OCI-LY3 (cell line): ENCODE data around the gene NEDD4L.

ENCODE experiments used
- H2AFZ ChIP-seq: fragments of 200-600, 300-600 bp; shearing (Covaris generic); 2 replicates; pipeline ENCODE4 v1.6.0; 2014; ENCODE audit warnings: antibody characterized with exemption, low read depth, low read length
- H3K27ac ChIP-seq: fragments of 200-600, 300-600 bp; sonication (generic); 2 replicates; pipeline ENCODE4 v1.5.1; 2014; ENCODE audit warnings: mild to moderate bottlenecking, low read length, moderate library complexity, mixed read lengths
- H3K27me3 ChIP-seq: fragments of 200-600, 300-600 bp; sonication (generic); 2 replicates; pipeline ENCODE4 v1.6.1; 2014; ENCODE audit warnings: low read depth, low read length, mixed read lengths
- H3K36me3 ChIP-seq: fragments of 200-600, 300-600 bp; sonication (generic); replicated peaks from 2 replicates; pipeline ENCODE3; 2014; ENCODE audit warnings: low read depth, low read length, mixed read lengths
- H3K4me1 ChIP-seq: fragments of 300-600, 200-600 bp; sonication (generic); 2 replicates; pipeline ENCODE4 v1.6.1; 2014; ENCODE audit warnings: low read length, mixed read lengths
- H3K4me2 ChIP-seq: fragments of 200-600, 300-600 bp; sonication (generic); 2 replicates; pipeline ENCODE4 v1.6.1; 2014; ENCODE audit warnings: low read length, mixed read lengths
- H3K4me3 ChIP-seq: fragments of 300-600, 200-600 bp; sonication (generic); 2 replicates; pipeline ENCODE4 v1.5.1; 2014; ENCODE audit warnings: antibody characterized with exemption, mild to moderate bottlenecking, low read length, moderate library complexity
- H3K79me2 ChIP-seq: fragments of 300-600, 200-600 bp; shearing (Covaris generic); 2 replicates; pipeline ENCODE4 v1.6.1; 2014; ENCODE audit warnings: mild to moderate bottlenecking, low read length, mixed read lengths
- H3K9ac ChIP-seq: fragments of 300-600, 200-600 bp; shearing (Covaris generic); 2 replicates; pipeline ENCODE4 v1.6.0; 2014; ENCODE audit warnings: mild to moderate bottlenecking, low read length, moderate library complexity
- H3K9me3 ChIP-seq: fragments of 200-600, 300-600 bp; shearing (Covaris generic); 2 replicates; pipeline ENCODE4 v1.6.1; 2014; ENCODE audit warnings: low read length, mixed read lengths; ENCODE audit not compliant: insufficient read depth
- H4K20me1 ChIP-seq: fragments of 200-600, 300-600 bp; sonication (generic); 2 replicates; pipeline ENCODE4 v1.6.1; 2016; ENCODE audit warnings: low read length, mixed read lengths; ENCODE audit not compliant: insufficient read depth
- CTCF ChIP-seq: fragments of 200-600, 300-600 bp; sonication (generic); IDR thresholded peaks from 2 replicates; pipeline ENCODE4 v1.5.1; 2014; ENCODE audit warnings: antibody characterized with exemption, low read length, low read depth
- EZH2phosphoT487 ChIP-seq: fragments of 200-600 bp; shearing (Covaris generic); IDR thresholded peaks from 2 replicates; pipeline ENCODE4 v1.6.1; 2018; ENCODE audit warnings: antibody characterized with exemption, mixed run types, low read depth

Gene NEDD4L

GRCh38 chr18:58401191-58401590 lies 357.2 kb downstream of the NEDD4L start:
- Histone ChIP-seq H3K9me3 (no peaks in the 10 kb centered on the region), H3K27ac (peak overlapping the region; percentile 90), H3K4me3 (peak overlapping the region; percentile 67; the same call in 1 of the 2 replicates), H3K27me3 (no peaks in the 10 kb centered on the region), H3K4me2 (peak overlapping the region; percentile 77), H3K9ac (peak overlapping the region; percentile 51; the same call in 1 of the 2 replicates), H2AFZ (no peak overlapping the region), H3K36me3 (peaks cover 14% of the 10 kb centered on the region), H4K20me1 (no peaks in the 10 kb centered on the region), H3K79me2 (no peaks in the 10 kb centered on the region), H3K4me1 (peaks cover 57% of the 10 kb centered on the region)
- TF ChIP-seq EZH2phosphoT487: no peak
- TF ChIP-seq CTCF: no peak

GRCh38 chr18:58402247-58402646 lies 358.2 kb downstream of the NEDD4L start:
- no peaks in the 10 kb centered on the region for H3K27me3 ChIP-seq
- no peaks in the 10 kb centered on the region for H3K9me3 ChIP-seq
- peaks cover 5% of the 10 kb centered on the region for H3K36me3 ChIP-seq
- no peaks in the 10 kb centered on the region for H3K79me2 ChIP-seq
- H3K4me3 ChIP-seq: no peak overlapping the region
- TF ChIP-seq EZH2phosphoT487: no peak
- no peak for TF ChIP-seq CTCF
- H3K27ac ChIP-seq: no peak overlapping the region
- H3K4me2 ChIP-seq: no peak overlapping the region
- no peaks in the 10 kb centered on the region for H4K20me1 ChIP-seq
- no peak overlapping the region for H3K9ac ChIP-seq
- no peak overlapping the region for H2AFZ ChIP-seq
- peaks cover 46% of the 10 kb centered on the region for H3K4me1 ChIP-seq

- no peak for TF ChIP-seq CTCF
- no peak for TF ChIP-seq EZH2phosphoT487
- Histone ChIP-seq H3K4me1 (peaks cover 39% of the 10 kb centered on the region), H3K27ac (no peak overlapping the region), H3K79me2 (no peaks in the 10 kb centered on the region), H2AFZ (no peak overlapping the region), H3K9me3 (no peaks in the 10 kb centered on the region), H3K4me3 (no peak overlapping the region), H3K27me3 (peaks cover 2% of the 10 kb centered on the region; the same call in 1 of the 2 replicates), H4K20me1 (no peaks in the 10 kb centered on the region), H3K36me3 (peaks cover 3% of the 10 kb centered on the region), H3K9ac (no peak overlapping the region), H3K4me2 (no peak overlapping the region)
These were observed 359.1 kb downstream of the NEDD4L start for GRCh38 chr18:58402951-58403702.

GRCh38 chr18:58403799-58404455 lies 359.9 kb downstream of the NEDD4L start:
- Histone ChIP-seq H3K9ac (no peak overlapping the region), H3K27me3 (peaks cover 9% of the 10 kb centered on the region; the same call in 1 of the 2 replicates), H4K20me1 (no peaks in the 10 kb centered on the region), H3K4me3 (no peak overlapping the region), H3K27ac (no peak overlapping the region), H3K79me2 (no peaks in the 10 kb centered on the region), H3K9me3 (no peaks in the 10 kb centered on the region), H2AFZ (no peak overlapping the region), H3K36me3 (peaks cover 3% of the 10 kb centered on the region), H3K4me1 (peaks cover 31% of the 10 kb centered on the region), H3K4me2 (no peak overlapping the region)
- TF ChIP-seq EZH2phosphoT487 (no peak), CTCF (no peak)
